T-helper 2 cell (primary cell): ENCODE results near the gene MORN5.

ENCODE experiments used
- DNase-seq, 5 experiments: peaks; one replicate each; pipeline versions ENCODE4 v3.0.0 to v3.0.0-alpha.2; 2012 to 2022

Gene MORN5

DNA sequence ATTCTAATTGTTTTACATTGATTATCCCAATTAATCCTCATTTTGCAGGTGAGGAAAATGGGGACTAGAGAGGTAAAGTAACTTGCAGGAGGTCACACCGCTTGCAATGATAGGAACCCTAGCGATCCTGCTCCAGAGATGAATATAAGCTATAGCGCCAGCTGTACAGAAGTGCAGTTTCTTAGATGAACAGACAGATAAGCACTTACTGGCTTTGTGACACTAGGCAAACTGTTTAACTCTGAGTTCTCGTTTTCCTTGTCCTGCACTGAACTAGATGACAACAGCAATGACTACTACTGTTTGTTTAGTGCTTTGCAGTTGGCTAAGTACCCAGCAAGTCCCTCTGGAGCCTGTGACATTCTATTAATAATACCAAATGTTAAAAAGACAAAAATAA, 57.9 kb downstream of the MORN5 start:
- peak in 1 of 5 experiments; percentile 36 for DNase-seq

DNA sequence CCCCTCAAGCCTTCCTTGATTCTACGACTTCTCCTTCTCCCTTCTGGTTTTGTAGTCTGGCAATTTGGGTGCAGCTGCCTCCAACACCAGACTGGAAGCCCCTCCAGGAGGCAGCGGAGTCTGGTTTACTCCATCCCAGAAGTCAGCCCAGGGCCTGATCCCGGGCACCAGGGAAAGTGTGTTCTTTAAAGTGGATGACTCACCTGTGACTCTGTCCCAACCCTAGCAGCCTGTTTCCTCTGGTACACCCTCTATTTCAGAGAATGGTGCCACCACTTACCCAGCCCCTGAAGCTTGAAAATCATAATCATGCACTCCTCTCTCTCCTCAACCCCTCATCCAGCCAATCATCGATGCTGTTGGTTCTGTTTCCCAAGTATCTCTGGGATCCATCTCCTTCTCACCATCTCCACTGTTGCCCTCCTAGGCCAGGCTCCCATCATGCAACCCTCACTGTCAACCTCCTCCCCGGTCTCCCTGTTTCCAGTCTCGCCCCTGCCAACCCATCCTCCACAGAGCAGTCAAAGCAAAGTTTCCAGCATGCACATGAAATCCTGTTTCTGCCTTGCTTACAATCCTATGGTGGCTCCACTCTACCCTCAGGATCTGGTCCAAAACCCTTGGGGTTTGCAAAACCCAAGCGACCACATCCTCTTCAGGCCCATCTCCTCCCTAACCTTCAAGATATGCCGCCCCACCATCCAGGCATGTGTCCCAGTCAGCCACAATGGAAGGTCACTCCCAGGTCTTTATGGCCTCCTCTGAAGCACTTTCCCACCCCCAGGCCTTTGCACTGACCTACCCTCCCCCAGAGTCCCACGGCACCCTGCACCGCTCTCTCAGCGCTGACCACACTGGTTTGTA, 58.6 kb downstream of the MORN5 start:
- DNase-seq: no peak

DNA sequence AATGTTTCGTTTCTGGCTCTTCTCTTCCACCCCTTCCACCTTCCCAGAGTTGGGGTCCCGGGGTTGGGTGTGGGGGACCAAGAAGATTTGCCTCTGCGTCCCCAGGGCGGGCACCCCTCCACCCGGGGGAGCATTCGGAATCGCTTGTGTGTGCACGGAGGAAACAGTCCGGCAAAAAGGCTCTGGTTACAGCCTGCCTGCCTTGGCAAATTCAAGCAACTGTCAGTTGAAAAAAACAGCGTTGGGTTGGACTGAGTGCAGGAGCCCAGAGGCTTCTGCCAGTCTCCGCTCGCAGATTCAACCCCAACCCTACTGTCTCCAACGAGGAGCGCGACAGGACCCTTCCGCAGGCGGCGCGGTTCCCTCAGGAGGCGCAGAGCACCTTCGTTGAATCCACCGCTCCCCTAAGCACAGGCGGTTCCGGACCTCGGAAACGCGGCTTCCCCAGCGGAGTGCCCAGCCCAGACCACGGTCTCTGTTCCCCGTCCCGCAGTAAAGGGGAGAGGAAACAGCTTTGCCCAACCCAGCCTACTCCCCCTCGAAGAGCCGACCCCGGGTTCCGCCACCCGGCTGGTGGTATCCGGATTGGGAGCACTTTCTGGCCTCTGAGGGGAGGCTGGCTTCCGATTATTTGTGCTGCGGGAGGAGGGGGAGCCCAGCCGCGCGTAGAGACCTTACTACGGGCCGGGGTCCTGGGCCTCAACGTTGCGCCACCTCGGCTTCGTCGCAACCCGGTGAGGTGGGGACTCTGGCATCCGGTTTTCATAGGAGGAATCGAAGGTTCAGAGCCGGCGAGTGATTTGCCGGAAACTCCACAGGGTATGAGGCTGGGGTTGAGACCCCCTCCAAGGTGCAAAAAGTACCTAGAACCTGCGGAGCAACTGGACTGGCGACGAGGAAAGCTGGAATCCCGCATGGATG, 59.5 kb downstream of the MORN5 start:
- DNase-seq: no peak

DNA sequence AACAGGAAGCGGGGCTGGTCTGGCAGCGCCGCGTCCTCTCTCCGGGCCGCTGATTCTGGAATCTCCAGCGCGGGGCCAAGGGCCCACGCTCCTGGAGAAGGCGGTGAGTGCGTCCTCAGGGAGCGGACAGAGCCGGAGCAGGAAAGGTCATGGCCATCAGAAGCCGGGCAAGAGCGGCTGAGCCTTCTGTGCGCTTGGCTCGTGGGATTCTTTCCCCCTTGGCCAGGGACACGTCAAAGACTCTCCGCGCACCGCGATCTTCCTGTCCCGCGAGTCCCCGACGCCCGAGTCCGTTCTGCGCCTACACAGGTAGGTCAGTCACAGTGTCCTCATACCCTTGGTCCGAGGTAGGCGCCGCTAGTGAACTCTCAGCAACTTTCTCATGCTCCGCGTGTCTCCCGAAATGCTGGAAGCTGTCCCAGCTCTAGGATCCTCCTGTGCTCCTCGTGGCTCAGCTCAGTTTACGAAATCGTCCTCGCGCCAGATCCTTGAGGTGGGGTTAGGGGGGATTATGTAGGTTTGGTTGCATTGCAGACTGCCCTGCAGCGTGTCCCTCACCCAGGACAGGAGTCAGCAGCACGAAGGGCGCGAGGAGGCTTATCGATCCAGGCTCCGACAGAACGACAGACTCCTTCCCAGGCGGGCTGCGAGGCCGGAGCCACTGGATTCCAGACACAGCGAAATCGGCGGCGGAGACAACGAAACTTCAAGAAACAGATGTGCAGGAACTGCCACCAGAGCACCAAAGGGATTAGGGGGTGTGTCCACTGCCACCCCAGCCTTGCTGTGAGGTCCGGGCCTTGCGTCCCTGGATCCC, 60.4 kb downstream of the MORN5 start:
- no peak for DNase-seq

DNA sequence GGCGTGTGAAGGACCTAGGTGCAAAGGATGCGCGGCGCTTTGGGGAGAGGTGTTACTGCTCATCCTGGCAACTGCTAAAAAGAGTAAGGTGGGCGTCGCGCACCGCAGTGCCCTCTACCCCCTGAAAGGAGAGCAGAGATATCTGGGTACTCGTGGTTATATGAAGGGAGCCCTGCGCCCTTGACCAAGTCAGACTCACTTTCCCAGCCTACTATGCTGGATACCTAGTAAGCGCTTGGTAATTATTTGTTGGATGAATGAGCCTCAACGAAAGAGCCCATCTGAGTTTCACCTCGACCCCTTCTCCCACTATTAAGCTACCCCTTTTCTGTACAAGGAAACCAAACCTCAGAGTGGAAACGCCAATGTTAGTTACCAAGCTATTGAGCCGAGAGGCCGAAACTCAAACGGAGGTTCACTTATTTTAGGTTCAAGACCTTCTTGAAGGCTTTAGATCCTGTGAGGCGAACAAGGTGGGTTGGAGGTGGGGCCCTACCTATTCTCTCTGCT, 61.0 kb downstream of the MORN5 start:
- no peak for DNase-seq

DNA sequence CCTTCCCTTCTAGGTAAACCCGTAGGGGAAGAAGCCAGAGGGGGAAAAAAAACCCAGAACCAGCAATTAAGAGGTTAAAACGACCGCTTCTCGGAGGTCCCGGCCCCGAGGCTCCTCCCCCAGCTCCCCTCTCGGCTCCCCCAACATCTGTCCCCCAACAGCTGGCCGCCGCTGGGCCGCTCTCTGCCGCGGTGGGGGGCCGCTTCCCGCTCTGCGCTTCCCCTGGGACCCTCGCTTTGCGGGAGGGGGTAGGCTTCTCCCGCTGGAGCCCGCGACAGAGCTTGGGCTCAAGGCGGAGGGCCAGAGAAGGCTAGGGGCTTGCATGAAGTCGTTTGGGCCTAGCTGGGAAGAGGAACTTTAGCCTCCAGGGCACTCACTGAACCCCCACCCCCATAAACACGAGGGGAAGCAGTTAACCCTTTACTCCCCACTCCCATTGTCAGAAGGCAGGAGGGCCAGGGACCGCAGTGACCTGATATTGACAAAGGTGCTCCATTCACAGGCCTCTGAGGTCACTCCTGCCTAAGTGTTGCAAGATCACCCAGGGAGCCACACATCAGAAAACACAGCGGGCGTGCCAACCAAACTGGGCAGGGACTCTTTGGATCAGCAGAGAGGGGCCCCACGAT, 61.6 kb downstream of the MORN5 start:
- no peak for DNase-seq

DNA sequence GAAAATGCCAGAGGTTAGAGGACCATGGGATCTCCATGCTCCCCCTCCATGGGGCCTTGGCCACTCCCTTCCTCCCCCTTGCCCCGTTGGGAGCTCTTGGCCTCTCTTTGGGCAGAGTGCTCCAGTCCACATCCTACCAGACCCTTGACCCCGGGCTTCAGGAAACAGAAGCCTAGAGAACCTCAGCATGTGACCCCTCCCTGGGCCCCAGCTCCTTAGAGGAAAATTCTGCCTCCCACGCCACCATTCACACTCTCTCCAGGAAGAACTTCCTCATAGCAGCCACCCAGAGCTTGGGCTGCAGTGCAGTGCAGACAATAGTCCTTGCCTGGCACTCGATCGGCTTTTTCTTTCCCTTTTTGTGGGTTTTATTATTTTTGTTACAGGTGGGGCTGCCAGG, 63.1 kb downstream of the MORN5 start:
- DNase-seq: no peak

DNA sequence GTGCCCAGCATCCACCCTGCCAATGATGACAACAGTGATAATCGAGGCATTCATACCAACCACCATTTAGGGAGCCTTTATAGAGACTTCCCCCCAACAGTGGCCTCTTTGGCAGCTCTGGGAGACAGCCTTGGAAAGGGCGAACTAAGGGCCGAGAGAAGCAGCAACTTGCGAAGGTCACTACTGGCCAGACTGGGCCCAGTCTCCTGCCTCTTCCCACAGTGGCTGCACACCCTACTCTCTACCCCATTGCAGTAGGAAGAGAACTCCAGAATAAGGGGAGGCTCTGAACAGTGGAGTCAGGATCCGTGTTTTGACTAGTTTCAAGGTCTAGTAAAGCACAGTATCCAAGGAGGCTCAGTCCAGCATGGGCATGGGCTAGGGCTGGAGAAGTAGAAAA, 63.7 kb downstream of the MORN5 start:
- DNase-seq: no peak

DNA sequence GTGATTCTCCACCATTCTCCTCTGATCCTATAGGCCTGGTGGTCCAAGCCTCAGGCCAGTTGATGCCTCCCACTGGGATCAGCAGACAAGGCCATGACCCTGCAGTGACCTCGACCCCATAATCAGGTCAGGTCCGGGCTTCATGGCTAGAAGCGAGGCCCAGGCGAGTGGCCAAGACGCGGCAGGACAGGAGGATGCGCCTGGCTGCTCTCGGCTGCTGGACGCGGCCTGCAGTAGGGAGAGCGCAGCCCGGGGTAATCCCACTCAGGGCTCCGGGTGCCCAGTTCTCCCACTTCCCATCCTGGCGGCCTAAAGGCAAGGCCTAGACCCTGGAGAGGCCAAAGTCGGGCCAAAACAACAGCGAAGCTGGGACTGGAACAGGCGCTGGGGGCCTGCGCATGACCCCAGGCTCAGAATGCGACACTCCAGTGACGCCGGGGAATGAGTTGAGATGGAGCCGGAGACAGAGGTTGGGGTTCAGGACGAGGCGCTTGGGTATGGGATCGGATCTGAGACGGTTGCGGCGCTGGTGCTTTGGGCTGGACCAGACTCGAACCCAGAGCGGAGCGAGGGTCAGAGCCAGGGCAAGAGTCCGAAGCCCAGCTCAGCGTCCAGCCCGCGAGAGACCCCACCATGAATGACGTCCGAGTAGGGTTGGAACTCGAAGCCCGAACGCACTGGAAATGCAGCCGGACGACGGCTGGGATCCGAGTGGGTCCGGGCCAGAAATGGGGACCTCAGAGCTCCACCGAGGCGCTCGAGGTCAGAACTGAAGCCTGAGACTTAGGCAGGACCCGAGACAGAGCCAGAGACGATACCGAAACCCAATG, 65.8 kb downstream of the MORN5 start:
- DNase-seq: no peak

DNA sequence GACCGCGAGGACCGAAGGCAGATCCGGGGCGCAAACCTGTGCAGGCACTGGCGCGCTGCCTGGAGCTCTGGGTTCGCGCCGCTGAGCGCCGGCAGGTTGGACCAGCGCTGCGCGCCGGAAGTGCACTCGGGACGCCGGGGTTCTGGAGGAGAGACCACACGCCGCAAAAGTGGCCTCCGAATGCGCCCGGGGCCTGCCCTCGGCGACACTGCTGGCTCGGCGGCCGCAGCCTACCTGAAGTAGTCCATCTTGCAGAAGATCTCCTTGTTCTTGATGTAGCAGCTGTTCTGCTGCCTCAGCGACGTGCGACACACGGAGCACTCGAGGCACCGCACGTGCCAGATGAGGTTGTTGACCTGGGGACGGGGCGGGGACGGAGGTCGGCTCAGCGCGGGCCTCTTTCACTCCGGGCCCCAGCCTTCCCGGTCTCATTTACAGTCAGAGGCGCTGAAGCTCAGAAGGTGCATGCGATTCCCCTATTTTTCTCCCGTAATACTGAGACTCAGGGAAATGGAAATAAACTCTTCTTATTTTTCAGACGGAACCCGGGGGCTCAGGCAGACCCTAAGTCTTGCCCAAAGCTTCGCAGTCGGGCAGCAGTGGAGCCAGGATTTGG, 66.5 kb downstream of the MORN5 start:
- DNase-seq: no peak

DNA sequence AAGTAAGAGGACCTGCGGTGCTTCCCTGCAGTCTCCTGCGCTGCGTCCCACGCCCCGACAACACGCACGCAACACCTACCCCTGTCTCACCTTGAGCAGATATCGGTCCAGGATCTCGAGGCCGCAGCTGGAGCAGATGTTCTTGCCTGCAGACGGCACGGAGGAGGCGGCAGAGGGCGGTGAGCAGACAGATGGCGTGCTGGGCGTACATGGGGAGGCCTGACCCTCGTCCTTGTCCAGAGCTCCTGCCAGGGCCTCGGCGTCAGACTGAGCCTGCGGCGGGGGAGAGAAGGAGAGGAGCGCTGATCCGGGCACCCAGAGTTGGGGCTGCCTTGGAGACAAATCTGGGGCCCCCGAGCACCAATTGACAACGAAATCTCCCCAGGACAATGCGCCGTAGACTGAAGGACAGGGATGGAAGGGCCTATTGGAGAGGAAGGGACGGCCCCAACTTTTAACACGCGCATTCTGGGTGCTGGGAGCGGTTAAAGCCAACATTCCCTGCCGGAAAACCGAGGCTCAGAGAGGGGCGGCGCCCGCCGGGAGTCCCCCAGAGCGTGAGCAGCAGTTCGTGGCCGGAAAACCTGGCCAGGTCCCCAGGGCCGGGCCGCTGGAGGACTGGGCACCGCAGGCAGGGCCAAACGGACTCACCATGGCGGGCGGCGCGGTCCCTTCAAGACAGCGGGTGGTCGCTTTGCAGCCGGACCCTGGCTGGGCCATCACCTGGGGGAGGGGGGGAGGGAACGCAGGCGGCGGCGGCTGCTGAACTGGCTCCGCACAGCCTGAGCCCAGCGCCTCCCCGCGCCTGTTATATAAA, 67.3 kb downstream of the MORN5 start:
- DNase-seq: no peak

DNA sequence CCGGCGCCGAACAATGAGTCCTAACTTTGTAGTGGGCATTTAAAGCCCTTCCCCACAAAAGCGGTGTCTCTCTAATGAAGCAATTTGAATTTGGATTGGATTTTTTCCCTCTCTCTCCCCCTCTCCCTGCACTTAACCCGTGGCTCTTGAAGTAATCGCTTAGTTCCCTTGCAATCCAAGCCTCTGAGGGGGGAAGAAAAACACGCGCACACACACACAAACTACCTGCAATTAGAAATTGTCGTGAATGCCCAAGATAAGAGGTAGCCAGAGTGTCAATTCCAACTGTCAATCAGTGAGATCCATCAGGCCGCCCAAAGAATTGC, 67.8 kb downstream of the MORN5 start:
- DNase-seq: no peak

DNA sequence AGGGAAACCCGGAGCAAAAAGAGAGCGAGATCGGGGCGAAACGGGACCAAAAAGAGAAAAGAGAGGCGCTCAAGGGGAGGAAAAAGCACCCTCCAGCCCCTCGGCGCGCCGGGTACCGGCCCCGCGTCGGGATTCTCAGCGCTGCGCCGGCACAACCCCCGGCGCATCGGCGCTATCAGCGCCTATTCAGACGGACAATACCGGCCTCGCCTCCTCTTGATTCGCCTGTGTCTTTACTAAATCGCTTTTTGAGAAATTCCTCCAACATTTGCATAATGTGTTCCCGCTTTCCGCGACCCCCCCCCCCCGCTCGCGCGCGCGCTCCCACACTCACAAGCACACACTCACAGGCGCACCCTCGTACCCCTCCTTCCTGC, 68.5 kb downstream of the MORN5 start:
- DNase-seq: no peak

DNA sequence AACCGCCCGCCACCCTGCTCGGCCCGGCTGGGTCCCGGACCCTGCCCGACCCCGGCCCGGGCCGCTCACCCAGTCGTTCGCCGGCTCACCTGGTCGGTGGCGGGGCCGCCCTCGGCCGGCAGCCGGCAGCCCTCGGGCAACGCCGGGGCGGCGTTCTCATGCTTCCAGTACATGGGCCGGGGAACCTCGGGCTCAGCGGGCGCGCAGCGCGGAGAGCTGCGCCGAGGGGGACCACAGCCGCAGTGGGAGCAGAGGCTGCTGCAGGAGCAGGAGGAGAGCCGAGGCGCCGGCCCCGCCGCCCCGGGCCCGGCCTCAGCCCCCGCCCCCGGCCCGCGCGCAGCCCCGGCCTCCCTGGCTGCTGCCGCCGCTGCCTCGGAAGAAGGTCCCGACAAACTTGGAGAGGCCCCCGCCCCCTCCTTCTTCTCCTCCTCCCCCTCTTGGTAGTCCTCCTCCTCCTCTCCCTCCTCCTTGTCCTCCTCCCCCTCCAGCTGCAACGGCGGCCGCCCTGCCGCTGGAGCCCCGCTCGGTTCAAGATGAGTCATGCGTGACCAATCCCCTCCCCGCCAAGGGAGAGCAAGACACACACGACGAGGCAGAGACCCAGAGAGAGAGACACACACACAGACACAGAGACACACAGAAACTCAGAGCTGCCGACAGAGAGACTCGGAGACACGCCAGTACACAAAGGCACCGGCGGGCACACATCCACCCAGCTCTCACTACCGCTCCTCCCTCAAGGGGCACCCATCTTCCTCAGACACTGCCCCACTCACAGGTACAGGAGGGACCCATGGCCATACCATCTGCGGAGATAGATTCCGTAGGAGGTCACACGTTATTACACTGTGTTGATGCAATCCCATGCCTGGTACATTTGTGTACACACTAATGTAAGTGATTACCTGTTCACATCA, 69.1 kb downstream of the MORN5 start, which contains the start of gene LHX6:
TSS of gene LHX6 (minus strand) at position 390 of the 917 bp plus-strand sequence. CDS start at position 173, 217 bp downstream.
- DNase-seq: no peak

DNA sequence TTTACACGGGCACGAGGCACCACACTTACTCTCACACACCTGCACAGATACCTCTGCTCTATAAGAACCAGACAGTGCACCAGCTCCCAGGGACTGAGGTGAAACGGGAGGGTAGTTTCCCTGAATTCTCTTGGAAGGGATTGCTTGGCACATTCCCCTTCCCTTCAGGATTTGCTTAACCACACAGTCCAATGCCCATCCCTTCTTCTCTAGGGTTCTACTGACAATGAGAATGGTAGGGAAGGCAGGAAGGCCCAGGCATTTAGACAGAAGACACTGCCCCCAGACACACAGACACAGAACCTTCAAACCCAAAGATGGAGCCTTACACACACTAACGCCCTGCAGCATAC, 69.8 kb downstream of the MORN5 start:
- DNase-seq: no peak

DNA sequence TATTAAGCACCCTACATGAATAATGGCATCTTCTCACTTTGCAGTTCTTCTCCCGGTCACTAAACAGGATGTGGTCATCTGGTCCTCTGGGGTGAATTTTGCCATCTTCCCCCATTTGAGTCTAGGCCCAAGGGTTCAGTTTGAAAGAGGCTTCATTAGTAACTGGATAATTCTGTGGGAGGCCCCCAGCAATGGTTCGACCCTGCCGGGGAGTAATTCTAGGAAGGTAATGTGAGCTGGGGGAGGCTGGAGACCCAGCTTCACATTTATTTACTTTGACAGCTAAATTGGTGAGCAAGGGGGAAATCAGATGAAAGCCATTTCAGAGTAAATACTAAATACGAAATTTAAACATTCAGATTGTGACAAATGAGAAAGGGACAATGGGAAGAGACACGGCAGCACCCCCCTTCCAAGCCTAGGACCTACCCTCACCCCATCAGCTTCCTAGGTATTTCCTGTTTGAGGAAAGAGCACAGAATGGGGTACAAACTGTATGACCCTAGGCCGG, 73.1 kb downstream of the MORN5 start:
- no peak for DNase-seq

DNA sequence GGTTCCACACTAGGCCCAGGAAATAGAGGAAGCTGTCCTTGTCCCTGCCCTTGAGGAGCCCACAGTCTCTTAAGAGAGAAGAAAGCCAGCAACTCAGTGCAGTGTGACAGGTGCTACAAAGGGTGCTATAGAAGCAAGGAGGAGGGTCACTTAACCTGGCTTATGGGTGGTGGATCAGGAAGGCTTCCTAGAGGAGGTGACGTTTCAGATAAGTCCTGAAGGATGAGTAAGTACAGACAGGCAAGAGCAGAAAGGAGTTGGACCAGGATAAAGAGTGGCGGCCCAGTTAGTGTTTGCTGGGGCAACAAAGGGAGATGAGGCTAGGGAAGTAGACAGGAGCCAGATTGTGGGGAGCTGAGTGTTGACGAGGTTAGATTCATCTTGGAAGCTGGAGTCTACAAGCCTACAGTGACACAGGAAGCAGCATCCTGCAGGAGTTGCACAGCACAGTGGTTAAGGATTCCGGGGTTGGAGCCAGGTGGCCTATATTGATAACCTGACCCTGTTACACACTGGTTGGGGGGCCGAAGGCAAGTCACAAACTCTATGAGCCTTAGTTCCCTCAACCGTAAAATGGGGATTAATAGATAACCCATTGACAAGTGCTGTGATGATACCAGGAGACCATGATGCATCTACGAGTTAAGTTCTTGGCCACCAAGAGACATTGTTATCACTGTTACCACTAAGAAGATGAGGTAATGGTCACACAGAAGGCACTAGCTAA, 74.5 kb downstream of the MORN5 start:
- no peak for DNase-seq

DNA sequence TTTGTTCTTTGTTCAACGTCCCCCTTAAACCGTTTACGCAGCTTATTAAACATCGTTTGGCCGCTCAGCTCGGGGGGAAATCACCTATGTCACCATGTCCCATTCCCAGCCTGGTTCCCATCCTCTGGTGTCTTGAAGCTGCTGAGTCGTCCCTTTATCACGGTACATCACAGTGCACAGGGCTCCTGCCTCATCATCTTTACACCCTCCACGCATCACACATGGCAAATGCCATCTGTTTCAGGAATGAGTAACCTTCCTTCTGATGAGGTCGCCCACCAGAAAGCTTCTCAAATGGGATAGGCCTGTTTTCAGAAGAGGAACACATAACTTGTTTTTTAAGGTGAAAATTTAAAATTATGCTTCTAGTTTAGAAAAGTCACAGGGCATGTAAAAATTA, 77.0 kb downstream of the MORN5 start:
- no peak for DNase-seq
